Colonic mucosa (tissue), 4 donors: ENCODE data around the gene ADAD2. TPM values are rescaled to one million over a fixed set of nuclear protein-coding genes. Genes with fewer than 3 reads are reported as not detected.

Experiments used
- DNase-seq: peaks from one replicate; pipeline ENCODE4 v3.0.0-alpha.2; 2020
- H3K27ac ChIP-seq: fragments of 200-600 bp; one replicate; pipeline ENCODE4 v1.8.0; 2021
- H3K27me3 ChIP-seq: fragments of 200-600 bp; one replicate; pipeline ENCODE4 v1.8.0; 2021
- H3K36me3 ChIP-seq: fragments of 200-600 bp; one replicate; pipeline ENCODE4 v1.8.0; 2021
- H3K4me1 ChIP-seq: fragments of 200-600 bp; one replicate; pipeline ENCODE4 v1.8.0; 2021; ENCODE audit warnings: mild to moderate bottlenecking
- H3K4me3 ChIP-seq: fragments of 200-600 bp; one replicate; pipeline ENCODE4 v1.8.0; 2021
- H3K9ac ChIP-seq, 2 donors: one replicate each; pipeline ENCODE4 v1.7.0; 2013; ENCODE audit warnings: control low read depth in 2 of 2, low read depth in 2 of 2, low read length in 2 of 2
- H3K9me3 ChIP-seq: fragments of 200-600 bp; one replicate; pipeline ENCODE4 v1.8.0; 2021
- intact Hi-C: fragments of 100-400 bp; cut with DNase I; formaldehyde crosslinking; loops from one replicate; pipeline ENCODE4 v1.14.1; 2022
- total RNA-seq, 2 donors: library from RNA; stranded (reverse); fragmentation: NEBNext Ultra II Directional in 1 of 2; extraction: Animal tissue kit (Norgen Biotek cat#: 25700) in 1 of 2; gene quantifications; one replicate each; pipeline ENCODE4 v1.2.1, GENCODE V29; 2021
- TF ChIP-seq, protein P1 (sequence below): fragments of 200-600 bp; IDR thresholded peaks from one replicate; pipeline ENCODE4 v1.8.0; 2022; ENCODE audit warnings: antibody characterized with exemption, mild to moderate bottlenecking
- donor health status: healthy.
- donor health status: DM: no; HTN: no; CAD: no.
- donor health status: DM: no; HTN: no; CAD: no.

Gene ADAD2
- total RNA-seq, 2 donors from 2014 or later, result not detected

DNA sequence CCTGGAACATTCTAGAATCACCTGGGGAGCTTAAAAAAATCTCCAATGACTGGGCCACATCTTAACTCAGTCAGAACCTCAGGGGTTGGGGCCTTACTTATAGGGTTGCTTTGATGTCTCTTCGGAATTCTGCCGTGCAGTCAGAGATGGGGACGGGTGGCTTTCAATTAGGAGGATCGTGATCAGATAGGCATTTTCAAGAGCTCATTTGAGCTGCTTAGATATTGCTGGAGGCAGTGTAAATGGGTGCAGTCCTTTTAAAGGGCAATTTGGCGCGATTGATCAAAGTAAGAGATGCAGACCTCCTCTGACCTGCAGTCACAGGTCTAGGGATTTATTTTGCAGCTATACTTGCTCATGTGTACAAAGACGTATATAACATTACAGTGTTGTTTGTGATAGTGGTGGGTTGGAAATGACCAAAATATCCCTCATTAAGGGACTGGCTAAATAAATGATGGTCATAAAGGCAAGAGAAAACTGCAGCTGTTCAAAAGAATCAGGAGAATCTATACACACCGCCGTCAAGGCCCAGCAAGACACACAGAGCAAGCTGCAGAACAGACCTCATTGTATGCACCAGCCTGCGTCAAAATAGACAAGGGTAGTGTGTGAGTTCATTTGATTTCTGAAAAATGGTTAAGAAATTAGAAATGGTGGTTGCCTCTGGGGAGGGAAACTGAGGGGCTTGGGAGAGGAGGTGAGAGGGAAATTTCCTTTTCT is 55.2 kb downstream of the ADAD2 start:
- TF ChIP-seq, protein P1, sequence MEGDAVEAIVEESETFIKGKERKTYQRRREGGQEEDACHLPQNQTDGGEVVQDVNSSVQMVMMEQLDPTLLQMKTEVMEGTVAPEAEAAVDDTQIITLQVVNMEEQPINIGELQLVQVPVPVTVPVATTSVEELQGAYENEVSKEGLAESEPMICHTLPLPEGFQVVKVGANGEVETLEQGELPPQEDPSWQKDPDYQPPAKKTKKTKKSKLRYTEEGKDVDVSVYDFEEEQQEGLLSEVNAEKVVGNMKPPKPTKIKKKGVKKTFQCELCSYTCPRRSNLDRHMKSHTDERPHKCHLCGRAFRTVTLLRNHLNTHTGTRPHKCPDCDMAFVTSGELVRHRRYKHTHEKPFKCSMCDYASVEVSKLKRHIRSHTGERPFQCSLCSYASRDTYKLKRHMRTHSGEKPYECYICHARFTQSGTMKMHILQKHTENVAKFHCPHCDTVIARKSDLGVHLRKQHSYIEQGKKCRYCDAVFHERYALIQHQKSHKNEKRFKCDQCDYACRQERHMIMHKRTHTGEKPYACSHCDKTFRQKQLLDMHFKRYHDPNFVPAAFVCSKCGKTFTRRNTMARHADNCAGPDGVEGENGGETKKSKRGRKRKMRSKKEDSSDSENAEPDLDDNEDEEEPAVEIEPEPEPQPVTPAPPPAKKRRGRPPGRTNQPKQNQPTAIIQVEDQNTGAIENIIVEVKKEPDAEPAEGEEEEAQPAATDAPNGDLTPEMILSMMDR, result no peak
- no peaks in the 10 kb centered on the region for H3K36me3 ChIP-seq
- no peaks in the 10 kb centered on the region for H3K4me1 ChIP-seq
- no peak overlapping the region for H3K4me3 ChIP-seq
- H3K9ac ChIP-seq, result no peak overlapping the region
- no peak overlapping the region for H3K27ac ChIP-seq
- H3K27me3 ChIP-seq, result no peaks in the 10 kb centered on the region
- DNase-seq, result no peak
- intact Hi-C loops, result loop anchor here (10.0 kb wide), 1 partner anchor 261 kb away; no protein-coding TSS in a partner anchor
- no peaks in the 10 kb centered on the region for H3K9me3 ChIP-seq

DNA sequence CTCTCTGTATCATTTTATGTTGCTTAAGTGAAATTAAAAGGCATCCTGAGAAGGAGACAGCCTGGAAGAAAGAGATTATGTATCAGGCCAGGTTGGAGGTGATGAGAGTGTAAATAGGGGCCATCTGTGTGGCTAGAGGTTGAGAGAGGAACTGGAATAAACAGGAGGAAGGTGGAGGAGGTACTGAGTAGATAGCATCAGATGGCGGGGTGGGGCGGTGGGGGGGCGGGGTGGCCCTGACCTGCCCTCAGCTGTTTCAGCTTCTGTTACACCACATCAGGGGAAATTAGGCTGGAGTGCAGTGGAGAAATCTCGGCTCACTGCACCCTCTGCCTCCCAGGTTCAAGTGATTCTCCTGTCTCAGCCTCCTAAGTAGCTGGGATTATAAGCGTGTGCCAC is 55.7 kb downstream of the ADAD2 start:
- Histone ChIP-seq H3K9me3 (no peaks in the 10 kb centered on the region), H3K27me3 (no peaks in the 10 kb centered on the region), H3K9ac (no peak overlapping the region), H3K27ac (no peak overlapping the region), H3K4me3 (no peak overlapping the region), H3K36me3 (no peaks in the 10 kb centered on the region), H3K4me1 (no peaks in the 10 kb centered on the region)
- no peak for DNase-seq
- intact Hi-C loops, result loop anchor here (10.0 kb wide), 1 partner anchor 262 kb away; no protein-coding TSS in a partner anchor
- TF ChIP-seq, protein P1, result no peak

Other genes with a start within 250 kb of the ADAD2 start
- 10 to 100 TPM in 1 of 2 donors, 1 to 10 TPM in 1; 9.4 to 11.9 TPM for gene OSGIN1, start 237.9 kb upstream of the ADAD2 start, total RNA-seq
- gene NECAB2, start 222.9 kb upstream of the ADAD2 start, total RNA-seq, result under 1 TPM; 0.25 to 0.42 TPM
- not detected for gene SLC38A8, start 148.4 kb upstream of the ADAD2 start, total RNA-seq
- 10 to 100 TPM; 69.6 to 80.7 TPM for gene MBTPS1, start 74.2 kb upstream of the ADAD2 start, total RNA-seq
- gene HSDL1, start 46.0 kb upstream of the ADAD2 start, total RNA-seq, result 10 to 100 TPM; 10.7 to 12.9 TPM
- under 1 TPM in 1 of 2 donors, not detected in 1; 0.20 TPM for gene DNAAF1, start 45.8 kb upstream of the ADAD2 start, total RNA-seq
- 10 to 100 TPM; 17.2 to 45.6 TPM for gene TAF1C, start 4.1 kb upstream of the ADAD2 start, total RNA-seq
- gene KCNG4, start 48.9 kb downstream of the ADAD2 start, total RNA-seq, result not detected
- 10 to 100 TPM in 1 of 2 donors, 1 to 10 TPM in 1; 4.4 to 17.4 TPM for gene WFDC1, start 103.7 kb downstream of the ADAD2 start, total RNA-seq
- gene ATP2C2, start 177.4 kb downstream of the ADAD2 start, total RNA-seq, result 100 to 1,000 TPM; 126 to 220 TPM